A673 (cell line): Measurements from ENCODE around the gene CYP24A1. TPM values are rescaled to one million over a fixed set of nuclear protein-coding genes. Genes with fewer than 3 reads are reported as not detected.

Experiments
- BruUV-seq: library from RNA; stranded (reverse); fragments of 400-500 nt; replicated peaks from 2 replicates; lab custom pipeline; 2021; lab: Mats Ljungman, UMichigan
- CTCF ChIA-PET: fragments of 300-600 bp; sonication (Branson Sonifier 250); formaldehyde crosslinking; loops from one replicate; lab custom pipeline; 2022; ENCODE audit warnings: antibody characterized with exemption; lab: Charles Lee
- POLR2A ChIA-PET: fragments of 300-600 bp; sonication (Branson Sonifier 250); formaldehyde crosslinking; loops from one replicate; lab custom pipeline; 2022; ENCODE audit warnings: antibody characterized with exemption; ENCODE audit not compliant: low non-redundant PET; lab: Charles Lee
- DNase-seq: peaks from one replicate; pipeline ENCODE4 v3.0.0-alpha.2; 2015; ENCODE audit warnings: low spot score
- H3K27ac ChIP-seq: fragments of 200-600 bp; sonication (generic); 2 replicates; pipeline ENCODE4 v1.5.1; 2016; ENCODE audit warnings: mixed run types, low read depth, mild to moderate bottlenecking, mixed read lengths, antibody characterized with exemption, low read length; ENCODE audit not compliant: poor library complexity, severe bottlenecking
- H3K27me3 ChIP-seq: fragments of 200-600 bp; sonication (generic); replicated peaks from 2 replicates; pipeline ENCODE4 v1.6.1; 2017; ENCODE audit warnings: mixed run types, low read depth, mild to moderate bottlenecking, mixed read lengths, antibody characterized with exemption, low read length; ENCODE audit not compliant: insufficient read depth, poor library complexity
- H3K36me3 ChIP-seq: fragments of 200-600 bp; sonication (generic); 2 replicates; pipeline ENCODE4 v1.6.1; 2016; ENCODE audit warnings: mixed run types, mild to moderate bottlenecking, mixed read lengths, antibody characterized with exemption, low read length; ENCODE audit not compliant: insufficient read depth, poor library complexity, severe bottlenecking
- H3K4me1 ChIP-seq: fragments of 200-600 bp; sonication (generic); 2 replicates; pipeline ENCODE4 v1.6.1; 2017; ENCODE audit warnings: mixed run types, mild to moderate bottlenecking, mixed read lengths, antibody characterized with exemption, low read length; ENCODE audit not compliant: insufficient read depth, poor library complexity, severe bottlenecking
- H3K4me3 ChIP-seq: fragments of 200-600 bp; sonication (generic); 2 replicates; pipeline ENCODE4 v1.5.1; 2016; ENCODE audit warnings: low read depth, mixed run types, mild to moderate bottlenecking, mixed read lengths, low read length; ENCODE audit not compliant: poor library complexity, severe bottlenecking
- H3K9me3 ChIP-seq: fragments of 200-600 bp; sonication (generic); 2 replicates; pipeline ENCODE4 v1.6.1; 2016; ENCODE audit warnings: mixed run types, low read depth, mild to moderate bottlenecking, mixed read lengths, antibody characterized with exemption, low read length; ENCODE audit not compliant: poor library complexity, severe bottlenecking
- CTCF ChIP-seq: fragments of 300-800, 200-600 bp; sonication (generic); conservative IDR thresholded peaks from 2 replicates; pipeline ENCODE4 v1.5.1; 2017; ENCODE audit warnings: low read depth, mild to moderate bottlenecking, antibody characterized with exemption, low read length, moderate library complexity, mixed read lengths
- EZH2 ChIP-seq: fragments of 200-600 bp; sonication (generic); IDR thresholded peaks from 2 replicates; pipeline ENCODE4 v1.6.1; 2017; ENCODE audit warnings: borderline replicate concordance, low read depth, mild to moderate bottlenecking, mixed read lengths, antibody characterized with exemption, low read length; ENCODE audit not compliant: poor library complexity, severe bottlenecking
- intact Hi-C: fragments of 100-400 bp; cut with micrococcal nuclease; formaldehyde crosslinking; loops from one replicate; pipeline ENCODE4 v1.10.0; 2022; ENCODE audit not compliant: unreplicated experiment
- total RNA-seq: library from RNA; stranded (reverse); gene quantifications from 2 replicates; pipeline ENCODE4 v1.2.3, GENCODE V29; 2021

The CYP24A1 gene
- total RNA-seq, 1 experiment from 2014 or later: 0.56 TPM

- Histone ChIP-seq H3K27me3 (peaks cover 42% of the 10 kb centered on the region), H3K4me3 (no peak overlapping the region), H3K4me1 (peaks cover 15% of the 10 kb centered on the region), H3K36me3 (no peaks in the 10 kb centered on the region), H3K9me3 (no peaks in the 10 kb centered on the region), H3K27ac (no peak overlapping the region)
- no peak for DNase-seq
- POLR2A ChIA-PET: no interaction called here
- intact Hi-C loops: no loop called here
- TF ChIP-seq CTCF (no peak), EZH2 (no peak)
- CTCF ChIA-PET: no interaction called here
- no TSS peak for BruUV-seq
These were observed 2.8 kb downstream of the CYP24A1 start for GRCh38 chr20:54170963-54171362.

DNA sequence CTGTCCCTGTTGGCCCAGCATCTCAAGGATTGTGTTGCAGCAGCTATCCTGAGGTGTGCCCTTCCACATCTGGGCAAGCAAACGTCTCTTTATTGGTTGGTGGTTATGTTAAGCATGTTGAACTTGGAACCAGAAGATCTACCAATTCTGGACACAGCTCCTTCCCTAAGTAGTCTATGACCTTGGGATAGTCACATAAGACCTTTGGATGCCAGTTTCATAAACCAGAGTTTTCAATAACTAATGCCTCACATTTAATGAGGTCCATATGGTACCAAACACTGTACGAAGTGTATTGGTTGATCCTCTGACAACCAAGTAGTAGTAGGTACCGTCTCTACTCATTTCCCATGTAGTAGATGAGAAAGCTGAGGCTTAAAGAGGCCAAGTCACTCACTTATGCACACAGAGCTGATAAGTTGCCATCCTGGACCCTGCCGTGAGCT, 3.7 kb downstream of the CYP24A1 start:
- no TSS peak for BruUV-seq
- CTCF ChIA-PET: no interaction called here

DNA sequence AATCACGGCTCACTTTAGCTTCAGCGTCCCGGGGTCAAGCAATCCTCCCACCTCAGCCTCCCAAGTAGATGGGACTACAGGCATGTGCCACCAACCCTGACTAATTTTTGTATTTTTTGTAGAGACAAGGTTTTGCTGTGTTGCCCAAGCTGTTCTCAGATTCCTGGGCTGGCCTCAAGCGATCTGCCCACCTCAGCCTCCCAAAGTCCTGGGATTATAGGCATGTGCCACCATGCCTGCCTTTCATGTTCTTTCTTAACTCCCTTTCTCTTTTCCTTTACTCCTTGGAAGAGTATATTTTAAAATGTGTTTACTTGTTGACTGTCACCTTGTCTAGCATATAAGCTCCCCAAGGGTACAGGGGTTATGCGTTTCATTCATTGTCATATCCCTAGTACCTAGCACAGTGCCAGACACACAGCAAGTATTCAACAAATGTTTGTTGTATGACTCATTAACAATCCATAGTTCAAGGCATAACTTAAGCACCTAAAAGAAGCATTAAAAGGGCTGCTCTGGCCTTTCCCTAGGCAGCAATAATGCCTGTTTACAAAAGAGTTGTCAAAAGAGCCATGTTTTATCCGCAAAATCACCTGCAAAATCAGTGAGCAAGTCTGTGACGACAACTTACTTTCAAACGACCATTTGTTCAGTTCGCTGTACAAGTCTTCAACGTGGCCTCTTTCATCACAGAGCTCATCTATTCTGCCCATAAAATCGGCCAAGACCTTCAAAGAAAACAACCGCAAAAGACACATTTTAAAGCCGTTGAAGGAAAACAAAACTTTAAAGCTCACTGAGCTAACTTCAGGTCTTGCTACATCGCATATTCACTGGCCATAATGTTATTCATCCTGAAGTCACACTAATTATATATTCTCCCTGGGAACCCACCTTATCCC, 4.6 kb downstream of the CYP24A1 start:
- POLR2A ChIA-PET: interaction anchor here (0.6 kb wide), 1 partner anchor 30 kb away, joined by 3 read pairs; no protein-coding TSS in a partner anchor
- no peaks in the 10 kb centered on the region for H3K36me3 ChIP-seq
- peaks cover 9% of the 10 kb centered on the region for H3K4me1 ChIP-seq
- no peaks in the 10 kb centered on the region for H3K9me3 ChIP-seq
- H3K27ac ChIP-seq: no peak overlapping the region
- H3K27me3 ChIP-seq: peaks cover 32% of the 10 kb centered on the region
- intact Hi-C loops: no loop called here
- no peak for DNase-seq
- H3K4me3 ChIP-seq: no peak overlapping the region
- CTCF ChIA-PET: no interaction called here
- no TSS peak for BruUV-seq
- TF ChIP-seq CTCF (no peak), EZH2 (no peak)

More for the DNA sequence above, 3.7 kb downstream of the CYP24A1 start:
- H3K4me1 ChIP-seq: peaks cover 15% of the 10 kb centered on the region
- no peak for DNase-seq
- no peaks in the 10 kb centered on the region for H3K9me3 ChIP-seq
- intact Hi-C loops: no loop called here
- POLR2A ChIA-PET: interaction anchor here (0.6 kb wide), 1 partner anchor 30 kb away, joined by 3 read pairs; no protein-coding TSS in a partner anchor
- no peak overlapping the region for H3K4me3 ChIP-seq
- H3K27ac ChIP-seq: no peak overlapping the region
- no peaks in the 10 kb centered on the region for H3K36me3 ChIP-seq
- peaks cover 41% of the 10 kb centered on the region for H3K27me3 ChIP-seq
- TF ChIP-seq CTCF (no peak), EZH2 (no peak)
